ENCODE results near the gene AEBP1.

The AEBP1 gene

DNA sequence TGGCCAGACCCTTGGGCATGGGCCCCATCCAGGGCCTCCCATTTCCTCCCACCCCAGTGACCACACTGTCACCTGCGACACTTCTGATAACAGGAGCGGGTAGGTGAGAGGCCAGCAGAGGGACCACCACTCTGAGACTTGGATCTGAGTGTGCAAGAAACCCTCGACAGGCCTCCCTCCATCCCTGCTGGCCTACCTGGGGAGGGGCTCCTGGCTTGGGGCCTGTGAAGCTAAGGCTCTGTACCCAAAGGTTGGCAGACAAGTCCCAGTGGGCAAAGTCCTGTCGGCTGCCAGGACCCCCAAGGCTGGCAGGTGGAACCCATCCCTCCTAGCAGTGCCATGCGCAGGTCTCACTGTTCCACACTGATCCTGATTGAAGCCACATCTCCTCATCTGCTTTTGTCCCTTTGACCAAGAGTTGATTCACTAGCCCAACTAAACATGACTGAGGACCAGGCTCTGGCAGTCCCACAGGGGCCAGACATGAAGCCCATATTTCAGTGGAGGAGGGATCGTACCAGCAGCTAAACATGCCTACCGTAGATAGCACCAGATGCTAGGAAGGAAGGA is 37.6 kb upstream of the AEBP1 start:
- DNase-seq (ENCODE audit: low read depth in 2 of 2): no peak

DNA sequence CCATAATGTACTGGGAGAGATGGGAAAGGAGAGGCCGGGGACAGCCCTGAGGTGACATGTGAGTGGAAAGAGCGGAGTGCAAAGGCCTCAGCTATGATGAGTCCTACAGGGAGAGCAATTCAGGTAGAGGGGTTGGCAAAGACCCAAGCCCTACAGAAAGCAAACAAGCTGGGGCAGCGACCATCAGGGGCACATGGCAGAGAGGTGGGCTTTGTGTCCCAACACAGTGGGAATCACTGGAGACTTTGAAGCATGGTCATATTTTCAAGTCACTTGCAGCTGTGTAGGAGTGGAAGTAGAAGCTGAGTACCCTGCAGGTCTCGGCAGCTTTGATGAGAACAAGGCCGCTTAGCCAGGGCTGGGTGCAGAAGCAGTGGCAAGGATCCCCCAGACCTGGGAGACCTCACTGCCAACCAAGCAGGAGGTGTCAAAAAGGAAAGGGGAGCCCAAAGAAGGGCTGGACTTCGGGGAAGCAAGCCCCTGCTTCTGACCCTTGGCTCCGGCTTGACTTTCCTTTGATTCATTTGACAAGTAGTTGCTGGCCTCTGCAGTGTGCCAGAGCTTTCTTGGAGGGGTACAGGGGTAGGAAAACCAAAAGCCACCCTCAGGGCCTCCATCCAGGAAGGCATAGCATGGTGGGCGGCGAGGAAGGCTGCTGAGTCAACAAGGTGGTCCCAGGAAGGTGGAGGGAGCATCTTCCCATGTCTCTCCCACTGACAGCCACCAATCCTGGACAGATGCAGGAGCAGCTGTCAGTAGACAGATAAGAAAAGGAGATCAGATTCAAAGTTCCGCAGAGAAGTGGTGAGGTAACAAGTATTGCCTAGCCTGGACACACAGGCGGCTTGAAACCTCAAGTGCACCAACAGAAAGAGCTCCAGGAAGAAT is 36.8 kb upstream of the AEBP1 start:
- DNase-seq (ENCODE audit: low read depth in 2 of 2): no peak

DNA sequence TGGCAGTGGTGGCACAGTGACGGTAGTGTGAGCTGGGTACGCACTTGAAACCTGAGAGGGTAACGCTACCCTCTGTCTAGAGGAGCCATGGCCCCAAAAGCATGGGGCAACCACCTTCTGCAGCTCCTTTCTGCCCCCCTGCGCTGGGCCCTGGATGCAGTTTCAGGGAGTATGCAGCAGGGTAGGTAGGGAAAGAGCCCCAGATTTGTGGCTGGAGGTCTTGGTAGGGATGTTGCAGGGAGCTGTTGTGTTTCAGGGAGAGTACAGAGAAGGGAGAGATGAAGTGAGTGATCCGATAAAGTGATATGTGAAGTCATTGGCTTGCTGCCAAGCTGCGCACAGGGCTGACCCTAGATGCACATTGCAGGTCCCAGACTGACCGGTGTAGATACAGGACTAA is 36.1 kb upstream of the AEBP1 start:
- DNase-seq (ENCODE audit: low read depth in 2 of 2): no peak

DNA sequence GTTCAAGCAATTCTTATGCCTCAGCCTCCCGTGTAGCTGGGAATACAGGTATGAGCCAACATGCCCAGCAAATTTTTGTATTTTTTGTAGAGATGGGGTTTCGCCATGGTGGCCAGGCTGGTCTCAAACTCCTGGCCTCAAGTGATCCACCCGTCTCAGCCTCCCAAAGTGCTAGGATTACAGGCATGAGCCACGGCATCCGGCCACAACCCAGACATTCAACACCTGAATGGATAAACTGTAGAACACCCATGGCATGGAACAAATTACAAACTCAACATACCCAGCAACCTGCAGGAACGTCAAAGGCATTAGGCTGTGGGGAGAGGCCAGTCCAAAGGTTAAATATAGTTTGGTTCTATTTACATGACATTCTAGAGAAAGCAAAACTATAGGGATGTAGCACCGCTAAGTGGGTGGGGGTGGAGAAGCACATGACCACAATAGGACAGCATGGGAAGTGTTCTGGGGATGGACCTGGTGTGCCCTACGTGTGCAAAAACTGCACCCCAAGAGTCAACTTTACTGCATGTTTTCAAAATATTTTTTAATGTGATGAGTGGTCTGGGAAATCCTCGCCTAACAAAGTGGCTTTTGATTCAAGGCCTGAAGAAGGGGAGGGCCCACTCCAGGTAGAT is 32.3 kb upstream of the AEBP1 start:
- DNase-seq (ENCODE audit: low read depth in 2 of 2): no peak

DNA sequence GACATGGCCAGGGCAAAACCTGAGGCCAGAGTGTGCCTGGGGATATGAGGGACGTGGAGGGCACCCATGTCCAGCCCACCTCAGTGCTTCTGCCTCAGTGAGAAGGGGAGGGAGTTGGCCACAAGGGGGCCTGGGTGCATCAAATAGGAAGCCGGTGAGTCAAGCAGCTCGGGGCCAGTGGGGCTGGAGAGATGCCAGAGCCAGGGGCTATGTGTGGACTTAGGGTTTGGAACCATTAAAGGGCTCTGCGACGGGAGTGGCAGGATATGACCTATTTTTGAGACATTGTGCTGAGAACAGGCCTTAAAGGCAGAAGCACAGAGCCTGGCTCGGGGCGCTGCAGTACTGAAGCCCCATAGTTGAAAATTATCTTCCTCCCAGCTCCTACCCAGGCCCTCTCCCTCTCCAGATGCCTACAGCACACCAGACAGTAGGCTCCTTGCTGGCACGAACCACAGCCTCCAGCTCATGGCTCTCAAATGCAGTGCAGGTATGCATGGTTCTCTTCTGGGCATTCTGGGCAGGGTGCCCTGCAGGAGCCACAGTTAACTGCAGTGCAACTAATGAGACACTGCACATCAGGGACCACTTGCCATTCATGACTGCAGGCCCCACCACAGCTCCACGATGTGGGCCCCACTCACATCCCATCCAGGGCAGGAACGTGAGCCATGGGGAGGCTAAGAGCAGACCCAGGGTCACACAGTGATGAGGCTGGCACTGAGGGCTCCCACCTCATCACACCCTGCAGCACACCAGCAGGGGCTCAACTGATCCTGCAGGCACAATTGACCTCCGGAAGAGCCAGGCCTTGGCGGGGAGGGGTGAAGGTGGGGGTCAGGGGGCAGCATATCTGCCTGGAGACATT is 31.5 kb upstream of the AEBP1 start:
- DNase-seq (ENCODE audit: low read depth in 2 of 2): no peak

DNA sequence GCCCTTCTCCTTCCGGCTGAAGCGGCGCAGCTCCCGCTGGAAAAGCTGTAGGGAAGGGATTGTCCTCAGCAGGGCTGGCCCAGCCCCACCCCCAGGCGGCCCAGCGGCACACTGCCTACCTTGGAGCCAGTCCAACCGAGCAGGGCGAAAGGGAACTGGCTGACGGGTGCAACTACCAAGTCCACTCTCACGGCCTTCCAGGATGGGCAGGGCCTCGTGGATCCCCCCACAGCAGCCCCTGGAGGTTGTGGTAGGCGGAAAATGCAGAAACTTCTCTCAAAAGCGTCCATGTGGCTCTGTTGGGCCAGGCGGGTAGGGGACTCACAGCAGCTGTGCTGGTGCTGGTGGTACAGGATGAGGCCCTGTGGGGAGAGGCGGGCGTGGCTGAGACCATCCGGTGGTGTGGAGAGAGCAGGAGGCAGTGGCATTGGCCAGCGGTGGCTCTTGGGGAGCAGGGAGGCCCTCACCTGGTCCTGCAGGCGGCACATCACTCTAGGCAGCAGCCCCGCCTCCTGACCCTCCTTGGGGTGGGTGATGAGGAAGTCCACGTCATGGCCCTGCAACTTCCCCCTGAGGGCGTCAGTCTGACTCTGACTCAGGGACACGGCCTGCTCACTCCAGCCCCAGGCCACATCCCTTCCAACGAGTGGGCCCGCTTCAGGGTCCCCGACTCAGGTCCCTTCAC is 30.3 kb upstream of the AEBP1 start:
- no peak for DNase-seq (ENCODE audit: low read depth in 2 of 2)

DNA sequence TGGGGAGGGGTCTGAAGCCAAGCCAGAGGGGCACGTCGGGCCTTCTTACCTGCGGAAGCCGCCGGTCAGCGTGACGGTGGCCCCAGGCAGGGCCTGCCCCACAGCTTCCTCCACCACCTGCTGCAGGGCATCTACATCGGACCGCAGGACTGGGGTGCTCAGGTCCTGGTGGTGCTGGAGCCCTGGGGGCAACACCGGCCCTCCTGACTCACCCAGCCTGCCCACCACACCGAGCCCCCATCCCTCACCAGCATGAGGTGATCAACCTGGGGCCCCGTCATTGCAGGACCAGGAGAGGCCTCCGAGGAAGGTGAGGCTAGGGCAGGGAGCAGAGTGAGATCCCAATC is 29.8 kb upstream of the AEBP1 start:
- DNase-seq (ENCODE audit: low read depth in 2 of 2): no peak

DNA sequence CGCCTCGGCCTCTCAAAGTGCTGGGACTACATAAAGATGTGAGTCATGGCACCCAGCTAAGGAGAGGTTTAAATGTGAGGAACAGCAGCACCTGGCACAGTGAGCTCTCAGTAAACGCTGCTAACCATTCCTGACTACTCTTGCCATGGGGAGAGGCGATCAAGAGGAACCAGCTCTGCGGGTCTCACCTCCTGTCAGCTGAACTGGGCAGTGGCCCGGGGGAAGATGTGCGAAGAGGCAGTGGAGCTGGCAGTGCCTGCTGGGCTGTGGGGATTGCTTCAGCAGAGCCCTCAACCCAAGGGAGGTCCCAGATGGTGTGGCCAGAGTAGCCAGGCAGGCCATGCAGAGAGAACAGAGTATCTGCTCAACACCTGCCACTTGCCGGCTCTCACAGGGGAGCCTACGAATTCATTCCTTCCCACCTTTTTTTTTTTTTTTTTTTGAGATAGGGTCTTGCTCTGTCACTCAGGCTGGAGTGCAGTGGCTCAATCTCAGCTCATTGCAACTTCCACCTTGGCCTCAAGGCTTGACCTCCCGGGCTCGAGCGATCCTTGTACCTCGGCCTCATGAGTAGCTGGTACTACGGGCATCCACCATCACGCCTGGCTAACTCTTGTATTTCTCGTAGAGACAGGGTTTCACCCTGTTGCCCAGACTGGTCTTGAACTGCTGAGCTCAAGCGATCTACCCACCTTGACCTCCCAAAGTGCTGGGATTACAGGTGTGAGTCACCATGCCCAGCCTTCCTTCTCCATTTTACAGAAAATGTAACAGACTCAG is 28.7 kb upstream of the AEBP1 start:
- no peak for DNase-seq (ENCODE audit: low read depth in 2 of 2)

DNA sequence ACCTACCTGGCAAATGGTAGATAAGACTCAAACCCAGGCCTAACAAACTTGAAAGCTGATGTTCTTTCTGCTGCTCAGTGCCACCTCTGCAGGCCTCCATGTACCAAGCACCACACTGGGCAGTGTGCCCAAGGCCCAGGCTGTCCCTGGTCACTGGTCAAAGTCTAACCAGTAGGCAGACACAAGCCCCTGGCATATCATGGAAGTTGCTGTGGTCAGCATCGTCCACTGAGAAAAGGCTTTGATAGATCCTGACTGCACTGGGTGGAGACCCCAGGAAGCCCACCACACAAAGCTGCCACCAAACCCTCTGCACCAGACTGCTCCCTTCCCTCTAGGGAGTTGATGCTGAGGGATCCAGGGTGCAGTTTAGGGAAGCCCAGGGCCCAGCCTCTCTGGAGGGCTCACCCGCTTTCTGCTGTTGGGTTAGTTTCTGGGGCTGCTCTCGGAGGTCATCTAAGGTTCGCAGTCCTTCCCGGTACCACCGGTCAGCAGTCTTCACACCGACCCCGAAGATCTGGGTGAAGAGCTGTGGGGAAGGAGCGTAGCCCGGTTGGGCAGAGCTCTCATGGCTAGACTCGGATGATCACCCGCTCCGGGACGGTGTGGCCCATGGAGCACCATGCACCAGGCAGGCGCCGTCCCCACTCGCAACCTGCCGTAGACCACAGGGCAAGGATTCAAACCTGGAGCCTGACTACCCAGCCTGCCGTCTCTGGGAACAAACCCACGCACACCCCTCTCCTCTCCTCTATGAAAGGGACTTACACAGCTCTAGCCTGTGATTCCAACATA is 27.8 kb upstream of the AEBP1 start:
- DNase-seq (ENCODE audit: low read depth in 2 of 2): no peak

DNA sequence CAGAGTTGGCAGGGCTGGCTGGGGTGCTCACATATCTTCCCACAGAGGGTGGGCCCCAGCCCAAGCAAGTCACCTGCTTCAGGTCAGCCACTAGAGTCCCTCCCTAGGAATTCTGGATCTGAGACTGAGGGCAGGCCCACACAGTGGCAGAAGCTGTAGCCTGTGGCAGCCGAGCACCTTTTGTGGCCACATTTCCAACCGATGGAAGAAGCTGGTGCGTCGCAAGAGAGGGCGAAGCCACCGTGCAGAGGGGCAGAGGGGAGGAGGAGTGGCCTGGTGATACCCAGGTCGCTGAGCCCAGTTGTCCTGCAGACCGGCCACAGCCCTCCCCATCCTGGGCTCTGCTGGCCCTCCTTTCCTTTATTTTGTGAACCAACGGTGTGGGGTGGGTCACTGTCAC is 27.1 kb upstream of the AEBP1 start:
- no peak for DNase-seq (ENCODE audit: low read depth in 2 of 2)

DNA sequence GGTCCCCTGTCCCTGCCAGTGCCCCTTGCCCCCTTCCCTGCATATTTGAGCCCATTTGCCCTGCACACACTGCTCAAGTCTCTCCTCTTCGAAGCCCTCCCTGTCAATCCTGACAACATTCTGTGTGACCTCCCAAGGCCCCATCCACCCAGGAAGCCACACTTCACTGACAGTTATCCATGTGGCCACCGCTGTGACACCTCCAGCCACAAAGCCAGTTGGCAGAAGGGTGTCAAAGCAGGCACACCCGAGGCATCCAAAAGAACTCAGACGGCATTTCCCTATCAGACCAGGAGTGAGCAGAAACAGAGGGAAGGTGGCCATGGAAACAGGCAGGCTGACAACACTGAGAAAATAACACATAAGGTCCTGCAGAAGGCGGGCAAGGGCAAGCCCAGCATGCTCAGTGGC is 26.5 kb upstream of the AEBP1 start:
- DNase-seq (ENCODE audit: low read depth in 2 of 2): no peak

DNA sequence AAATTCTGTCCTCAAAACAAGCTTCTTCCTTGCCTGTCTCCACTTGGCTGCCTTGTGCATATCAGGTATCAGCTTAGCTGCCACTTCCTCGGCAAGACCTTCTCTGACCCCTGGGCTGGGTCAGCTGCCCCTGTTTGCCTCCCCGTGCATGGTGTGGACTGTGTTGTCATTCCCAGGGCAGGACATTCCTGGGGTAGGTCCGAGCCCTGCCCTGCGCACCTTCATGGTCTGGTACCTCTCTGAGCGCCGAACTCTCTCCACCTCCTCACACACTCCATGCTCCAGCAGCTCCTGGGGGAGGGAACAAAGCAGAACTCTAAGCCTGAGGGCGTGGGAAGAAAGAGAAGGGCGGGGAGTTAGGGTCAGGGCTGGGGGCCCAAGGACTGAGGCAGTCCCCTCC is 25.6 kb upstream of the AEBP1 start:
- DNase-seq (ENCODE audit: low read depth in 2 of 2): no peak

DNA sequence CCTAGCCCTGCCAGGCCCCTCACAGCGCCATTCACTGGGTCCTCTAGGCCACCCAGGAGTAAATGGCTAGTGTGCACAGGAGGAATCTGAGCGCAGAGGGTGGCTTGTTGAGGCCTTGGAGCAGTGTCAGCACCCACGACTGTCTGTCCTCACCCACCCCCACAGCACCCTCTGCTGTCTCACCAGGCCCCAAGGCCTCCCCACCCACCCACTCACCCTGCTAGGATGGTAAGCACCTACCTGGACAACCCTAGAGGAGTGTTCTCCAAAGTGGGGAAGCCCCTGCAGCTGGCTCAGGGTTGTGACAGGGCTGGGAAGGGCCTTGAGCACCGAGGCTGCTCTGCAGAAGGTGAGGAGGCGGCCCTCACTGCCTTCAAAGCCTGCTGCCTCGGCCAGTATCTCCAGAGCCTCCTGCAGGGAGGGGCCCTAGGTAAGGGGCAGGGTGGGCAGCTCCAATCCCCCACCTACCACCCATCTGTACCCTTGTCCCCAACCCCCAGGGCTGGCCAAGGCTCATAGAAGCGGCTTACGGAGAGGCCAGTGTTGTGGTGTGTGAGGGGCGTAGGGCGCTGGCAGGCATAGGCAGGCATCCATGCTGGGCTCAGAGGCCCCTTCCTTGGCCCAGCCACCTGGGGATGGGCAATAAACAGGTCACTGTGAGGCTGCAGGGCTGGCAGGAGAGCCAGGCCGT is 24.7 kb upstream of the AEBP1 start:
- DNase-seq (ENCODE audit: low read depth in 2 of 2): no peak

DNA sequence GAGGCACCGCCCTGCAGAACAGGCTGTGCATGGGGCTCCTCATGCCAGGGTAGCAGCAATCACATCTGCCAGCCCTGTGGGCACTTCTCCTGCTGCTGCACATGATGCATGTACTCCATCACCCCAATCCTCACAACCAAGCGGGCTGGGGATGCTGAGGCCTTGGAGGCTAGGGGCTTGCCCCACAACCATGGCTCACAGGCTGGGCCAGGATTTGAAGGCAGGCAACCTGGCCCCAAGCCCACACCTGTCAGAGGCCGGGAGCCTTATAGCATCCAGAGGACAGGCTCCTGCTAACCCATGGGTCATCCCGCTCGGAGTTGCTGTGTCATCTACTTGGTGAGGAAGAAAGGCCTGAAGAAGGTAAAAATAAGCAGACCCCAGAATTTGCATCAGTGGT is 24.0 kb upstream of the AEBP1 start:
- no peak for DNase-seq (ENCODE audit: low read depth in 2 of 2)

DNA sequence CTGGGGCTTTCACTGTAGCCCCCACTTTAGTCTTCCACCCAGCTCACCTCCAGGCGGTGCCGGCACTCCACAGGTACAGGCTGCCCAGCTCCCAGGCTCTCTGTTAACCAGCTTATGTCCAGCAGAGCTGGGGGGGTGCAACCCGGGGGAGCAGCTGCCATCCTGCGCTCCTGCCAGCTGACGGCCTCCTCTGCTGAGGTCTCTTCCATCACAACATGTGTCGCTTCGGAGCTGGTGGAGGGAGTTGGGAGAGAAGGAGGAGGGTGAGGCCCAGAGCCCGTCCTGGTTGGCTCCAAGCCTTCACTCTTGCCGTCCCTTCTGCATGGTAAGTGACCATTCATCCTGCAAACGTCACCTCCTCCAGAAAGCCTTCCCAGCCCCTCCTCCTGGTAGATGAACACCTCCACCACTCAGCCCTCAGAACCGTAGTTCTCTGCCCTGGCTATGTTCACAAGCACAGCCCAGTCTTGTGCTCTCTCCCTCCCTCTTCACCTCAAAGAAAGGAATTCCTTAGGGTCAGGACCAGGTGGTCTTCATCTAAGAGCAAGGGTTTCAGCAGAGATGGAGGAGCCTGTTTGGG is 23.4 kb upstream of the AEBP1 start:
- no peak for DNase-seq (ENCODE audit: low read depth in 2 of 2)

DNA sequence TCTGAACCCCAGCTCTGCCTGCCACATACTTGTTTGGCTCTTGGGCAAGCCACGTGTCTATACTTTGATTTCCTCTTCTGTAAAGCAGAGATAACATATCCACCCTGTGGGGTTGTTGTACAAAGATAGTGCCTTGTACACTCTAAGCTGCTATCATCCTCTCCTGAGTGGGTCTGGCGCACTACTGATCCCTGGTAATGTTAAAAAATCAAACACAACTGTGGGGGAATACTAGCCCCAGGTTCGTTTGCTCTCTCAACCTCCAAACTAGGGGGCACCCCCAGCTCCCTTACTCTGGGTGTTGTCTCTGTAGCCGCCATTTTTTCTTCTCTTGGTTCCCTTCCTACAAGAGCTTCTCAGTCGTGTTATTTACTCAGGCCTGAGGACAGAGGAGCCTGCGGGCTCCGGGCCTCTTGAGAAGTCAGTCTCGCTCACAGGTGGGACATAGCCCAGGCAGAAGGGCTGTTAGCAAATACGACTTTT is 22.8 kb upstream of the AEBP1 start:
- no peak for DNase-seq (ENCODE audit: low read depth in 2 of 2)

DNA sequence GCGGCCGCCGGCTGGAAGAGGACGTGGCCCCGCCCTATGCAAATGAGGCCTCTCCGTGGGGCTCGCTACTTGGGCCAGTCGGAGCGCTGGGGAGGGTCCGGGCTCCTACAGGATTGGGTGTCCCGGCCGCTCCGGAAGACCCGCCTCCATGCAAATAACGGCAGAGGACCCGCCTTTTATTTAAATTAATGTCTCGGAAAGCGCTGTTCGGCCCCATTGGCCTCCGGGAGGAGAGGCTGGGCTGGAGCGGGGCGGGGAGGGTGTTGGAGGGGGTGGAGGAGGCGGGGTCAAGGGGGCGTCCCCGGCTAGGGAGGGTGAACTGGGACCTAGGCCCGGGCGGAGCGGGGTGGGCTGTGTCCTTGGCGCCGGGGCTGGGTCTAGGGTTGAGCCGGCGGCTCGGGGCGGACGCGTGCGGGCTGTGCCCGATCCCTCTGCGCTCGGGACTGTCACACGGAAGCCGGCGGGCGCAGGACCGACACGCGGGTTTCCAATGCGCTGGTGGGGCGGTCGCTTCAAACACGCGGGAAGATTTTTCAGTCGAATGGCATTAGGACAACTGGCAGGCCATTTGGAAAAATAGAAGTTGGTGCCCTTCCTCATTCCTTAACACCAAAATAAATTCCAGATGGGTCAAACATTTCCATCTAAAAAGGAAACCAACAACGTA is 21.5 kb upstream of the AEBP1 start:
- DNase-seq (ENCODE audit: low read depth in 2 of 2): peak; percentile 97 to 98

DNA sequence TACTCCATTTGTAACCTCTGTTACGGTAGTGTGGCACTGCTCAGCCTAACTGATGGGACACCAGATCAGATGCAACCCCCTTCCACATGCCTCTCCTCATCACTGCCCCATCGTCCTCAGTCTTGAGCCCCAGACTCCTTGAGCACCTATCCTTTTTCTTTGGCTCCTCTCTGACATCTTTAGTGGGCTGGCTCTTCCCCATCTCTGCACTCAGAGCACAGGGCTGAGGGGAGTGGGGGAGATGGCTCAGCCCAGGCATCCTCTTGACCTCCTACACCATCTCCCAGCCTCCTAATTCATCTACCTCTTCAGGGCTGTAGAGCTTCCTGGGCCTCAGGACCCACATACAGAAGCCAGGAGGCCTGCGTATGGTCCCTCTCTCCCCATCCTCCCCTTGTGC is 20.3 kb upstream of the AEBP1 start:
- no peak for DNase-seq (ENCODE audit: low read depth in 2 of 2)
